ENCODE measurements around the gene RAB11B. TPM values are rescaled to one million over a fixed set of nuclear protein-coding genes. Genes with fewer than 3 reads are reported as not detected.

Gene RAB11B
- total RNA-seq, 2 experiments from 2014 or later: 66.8 to 71.5 TPM

DNA sequence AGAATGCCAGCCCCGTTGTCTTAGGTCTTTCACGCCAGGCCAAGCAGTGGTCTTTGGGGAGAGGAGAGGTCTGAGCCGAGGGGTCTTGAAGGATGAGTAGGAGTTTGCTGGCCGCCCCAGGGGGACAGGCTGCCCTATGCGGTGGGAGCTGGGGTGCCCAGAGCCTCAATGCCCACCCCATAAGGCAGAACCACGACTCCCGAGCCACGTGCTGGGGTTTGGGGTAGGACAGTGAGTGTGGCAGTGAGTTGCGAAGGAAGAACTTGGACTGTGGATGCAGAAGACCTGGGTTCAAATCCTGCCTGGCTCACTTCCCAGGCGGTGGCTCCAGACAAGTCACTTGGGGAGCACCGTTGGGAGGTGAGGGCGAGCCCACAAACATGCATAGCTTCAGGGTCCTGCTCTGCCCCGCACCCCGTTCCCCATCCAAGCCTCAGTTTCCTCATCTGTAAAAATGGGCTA is 5.5 kb downstream of the RAB11B start:
- TF ChIP-seq, protein P1, sequence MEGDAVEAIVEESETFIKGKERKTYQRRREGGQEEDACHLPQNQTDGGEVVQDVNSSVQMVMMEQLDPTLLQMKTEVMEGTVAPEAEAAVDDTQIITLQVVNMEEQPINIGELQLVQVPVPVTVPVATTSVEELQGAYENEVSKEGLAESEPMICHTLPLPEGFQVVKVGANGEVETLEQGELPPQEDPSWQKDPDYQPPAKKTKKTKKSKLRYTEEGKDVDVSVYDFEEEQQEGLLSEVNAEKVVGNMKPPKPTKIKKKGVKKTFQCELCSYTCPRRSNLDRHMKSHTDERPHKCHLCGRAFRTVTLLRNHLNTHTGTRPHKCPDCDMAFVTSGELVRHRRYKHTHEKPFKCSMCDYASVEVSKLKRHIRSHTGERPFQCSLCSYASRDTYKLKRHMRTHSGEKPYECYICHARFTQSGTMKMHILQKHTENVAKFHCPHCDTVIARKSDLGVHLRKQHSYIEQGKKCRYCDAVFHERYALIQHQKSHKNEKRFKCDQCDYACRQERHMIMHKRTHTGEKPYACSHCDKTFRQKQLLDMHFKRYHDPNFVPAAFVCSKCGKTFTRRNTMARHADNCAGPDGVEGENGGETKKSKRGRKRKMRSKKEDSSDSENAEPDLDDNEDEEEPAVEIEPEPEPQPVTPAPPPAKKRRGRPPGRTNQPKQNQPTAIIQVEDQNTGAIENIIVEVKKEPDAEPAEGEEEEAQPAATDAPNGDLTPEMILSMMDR (IDR thresholded peaks at IDR 0.05): no peak
- H3K4me1 ChIP-seq (ENCODE audit: insufficient read depth, low read length): peaks cover 41% of the 10 kb centered on the region
- DNase-seq: no peak
- no peak overlapping the region for H3K27ac Mint-ChIP-seq
- no peak overlapping the region for H3K4me3 Mint-ChIP-seq
- H3K36me3 Mint-ChIP-seq (ENCODE audit: low read depth): peaks cover 39% of the 10 kb centered on the region
- no peaks in the 10 kb centered on the region for H3K9me3 ChIP-seq (ENCODE audit: control insufficient read depth in 1 of 2, insufficient read depth in 1 of 2, low read length in 2 of 2)
- peaks cover 37% of the 10 kb centered on the region for H3K4me1 Mint-ChIP-seq (ENCODE audit: low read depth)
- CTCF ChIA-PET: no interaction called here
- no peak overlapping the region for H3K27ac ChIP-seq (ENCODE audit: low read depth in 1 of 2, low read length in 2 of 2)
- H3K27me3 ChIP-seq (ENCODE audit: control insufficient read depth in 1 of 2, insufficient read depth in 2 of 2, low read length in 2 of 2): no peaks in the 10 kb centered on the region
- no peak overlapping the region for H3K4me3 ChIP-seq (ENCODE audit: low read length)
- POLR2A ChIA-PET: no interaction called here
- no peaks in the 10 kb centered on the region for H3K9me3 Mint-ChIP-seq
- H3K36me3 ChIP-seq (ENCODE audit: insufficient read depth, low read length): peaks cover 15% of the 10 kb centered on the region
- intact Hi-C loops (cut with DNase I, micrococcal nuclease): loop anchor here (1.0 to 10.0 kb wide), 2 partner anchors 41 to 451 kb away; partner anchors contain the start of gene TIMM44 (in 1 of the 2)
- no peak for ATAC-seq (ENCODE audit: poor library complexity)
- no peaks in the 10 kb centered on the region for H3K27me3 Mint-ChIP-seq

DNA sequence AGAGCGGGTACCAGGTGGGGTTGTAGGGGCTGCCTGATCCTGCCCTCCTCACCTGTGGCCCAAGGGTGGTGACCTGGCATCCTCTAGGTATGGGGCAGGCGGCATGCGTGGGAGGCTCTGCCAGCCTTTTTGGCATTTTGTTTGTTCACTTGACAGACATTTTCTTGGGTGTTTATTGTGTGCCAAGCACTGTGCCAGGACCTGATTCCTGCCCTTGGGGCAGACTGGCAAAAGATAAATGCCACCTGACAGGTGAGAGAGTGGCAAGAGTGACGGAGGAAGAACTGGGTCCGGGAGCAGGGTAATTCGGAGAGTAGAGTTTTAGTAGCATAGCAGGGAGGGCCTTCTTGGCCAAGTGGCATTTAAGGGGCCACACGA is 6.0 kb downstream of the RAB11B start:
- peak overlapping the region; percentile 74 for H3K27ac Mint-ChIP-seq
- peaks cover 39% of the 10 kb centered on the region for H3K36me3 Mint-ChIP-seq (ENCODE audit: low read depth)
- TF ChIP-seq, protein P1 (IDR thresholded peaks at IDR 0.05): no peak
- H3K27me3 Mint-ChIP-seq: no peaks in the 10 kb centered on the region
- Histone ChIP-seq H3K4me1 (ENCODE audit: insufficient read depth, low read length) (peaks cover 36% of the 10 kb centered on the region), H3K27ac (ENCODE audit: low read depth in 1 of 2, low read length in 2 of 2) (no peak overlapping the region), H3K27me3 (ENCODE audit: control insufficient read depth in 1 of 2, insufficient read depth in 2 of 2, low read length in 2 of 2) (no peaks in the 10 kb centered on the region), H3K36me3 (ENCODE audit: insufficient read depth, low read length) (peaks cover 17% of the 10 kb centered on the region), H3K4me3 (ENCODE audit: low read length) (no peak overlapping the region), H3K9me3 (ENCODE audit: control insufficient read depth in 1 of 2, insufficient read depth in 1 of 2, low read length in 2 of 2) (no peaks in the 10 kb centered on the region)
- ChIA-PET CTCF (no interaction called here), POLR2A (no interaction called here)
- intact Hi-C loops (cut with DNase I, micrococcal nuclease): loop anchor here (1.0 to 10.0 kb wide), 2 partner anchors 42 to 451 kb away; partner anchors contain the start of gene TIMM44 (in 1 of the 2)
- ATAC-seq (ENCODE audit: poor library complexity) (no peak), DNase-seq (no peak)
- H3K4me3 Mint-ChIP-seq: no peak overlapping the region
- no peaks in the 10 kb centered on the region for H3K9me3 Mint-ChIP-seq
- H3K4me1 Mint-ChIP-seq (ENCODE audit: low read depth): peaks cover 32% of the 10 kb centered on the region

DNA sequence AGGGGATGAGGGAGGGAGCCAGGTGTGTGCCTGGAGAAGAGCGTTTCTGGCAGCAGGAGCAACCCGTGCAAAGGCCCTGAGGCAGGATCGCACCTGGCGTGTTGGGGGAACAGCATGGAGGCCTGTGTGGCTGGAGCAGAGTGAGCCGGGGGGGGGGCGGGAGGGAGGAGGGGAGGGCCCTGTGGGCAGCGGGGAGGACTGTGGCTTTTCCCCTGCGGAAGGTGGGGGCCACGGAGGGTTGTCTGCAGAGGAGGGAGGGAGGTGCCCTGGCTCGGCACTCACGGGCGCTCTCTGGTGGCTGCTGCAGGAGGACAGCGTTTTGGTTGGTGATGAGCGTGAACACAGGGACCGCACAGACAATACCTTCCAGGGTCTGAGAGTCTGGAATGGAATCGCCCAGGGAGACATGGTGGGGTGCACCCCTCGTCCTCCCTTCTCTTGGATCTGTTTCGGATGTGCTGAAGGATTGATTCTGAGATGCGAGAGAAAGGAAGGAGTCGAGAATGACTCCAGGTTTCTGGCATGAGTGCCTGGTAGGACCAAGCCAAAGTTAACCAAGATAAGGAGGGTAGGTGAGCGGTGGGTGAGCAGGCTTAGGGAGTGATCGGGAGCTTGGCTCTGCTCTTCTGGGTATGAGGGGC is 6.5 kb downstream of the RAB11B start:
- no peak overlapping the region for H3K27ac ChIP-seq (ENCODE audit: low read depth in 1 of 2, low read length in 2 of 2)
- POLR2A ChIA-PET: no interaction called here
- no peaks in the 10 kb centered on the region for H3K9me3 ChIP-seq (ENCODE audit: control insufficient read depth in 1 of 2, insufficient read depth in 1 of 2, low read length in 2 of 2)
- Mint-ChIP-seq H3K4me3 (peak overlapping the region; percentile 16), H3K27ac (peak overlapping the region; percentile 74), H3K36me3 (ENCODE audit: low read depth) (peaks cover 42% of the 10 kb centered on the region), H3K9me3 (no peaks in the 10 kb centered on the region), H3K27me3 (no peaks in the 10 kb centered on the region), H3K4me1 (ENCODE audit: low read depth) (peaks cover 27% of the 10 kb centered on the region)
- peaks cover 30% of the 10 kb centered on the region for H3K4me1 ChIP-seq (ENCODE audit: insufficient read depth, low read length)
- ATAC-seq (ENCODE audit: poor library complexity) (peak; percentile 97), DNase-seq (peak; percentile 38 to 89 (median 58))
- intact Hi-C loops (cut with DNase I, micrococcal nuclease): loop anchor here (1.0 to 10.0 kb wide), 2 partner anchors 42 to 452 kb away; partner anchors contain the start of gene TIMM44 (in 1 of the 2)
- H3K27me3 ChIP-seq (ENCODE audit: control insufficient read depth in 1 of 2, insufficient read depth in 2 of 2, low read length in 2 of 2): no peaks in the 10 kb centered on the region
- H3K36me3 ChIP-seq (ENCODE audit: insufficient read depth, low read length): peaks cover 17% of the 10 kb centered on the region
- CTCF ChIA-PET: no interaction called here
- no peak overlapping the region for H3K4me3 ChIP-seq (ENCODE audit: low read length)
- TF ChIP-seq, protein P1 (IDR thresholded peaks at IDR 0.05): peak; percentile 59

Data from CD4-positive, alpha-beta T cell (primary cell).